ENCODE results near the gene MADD.

- TF ChIP-seq, protein P1, sequence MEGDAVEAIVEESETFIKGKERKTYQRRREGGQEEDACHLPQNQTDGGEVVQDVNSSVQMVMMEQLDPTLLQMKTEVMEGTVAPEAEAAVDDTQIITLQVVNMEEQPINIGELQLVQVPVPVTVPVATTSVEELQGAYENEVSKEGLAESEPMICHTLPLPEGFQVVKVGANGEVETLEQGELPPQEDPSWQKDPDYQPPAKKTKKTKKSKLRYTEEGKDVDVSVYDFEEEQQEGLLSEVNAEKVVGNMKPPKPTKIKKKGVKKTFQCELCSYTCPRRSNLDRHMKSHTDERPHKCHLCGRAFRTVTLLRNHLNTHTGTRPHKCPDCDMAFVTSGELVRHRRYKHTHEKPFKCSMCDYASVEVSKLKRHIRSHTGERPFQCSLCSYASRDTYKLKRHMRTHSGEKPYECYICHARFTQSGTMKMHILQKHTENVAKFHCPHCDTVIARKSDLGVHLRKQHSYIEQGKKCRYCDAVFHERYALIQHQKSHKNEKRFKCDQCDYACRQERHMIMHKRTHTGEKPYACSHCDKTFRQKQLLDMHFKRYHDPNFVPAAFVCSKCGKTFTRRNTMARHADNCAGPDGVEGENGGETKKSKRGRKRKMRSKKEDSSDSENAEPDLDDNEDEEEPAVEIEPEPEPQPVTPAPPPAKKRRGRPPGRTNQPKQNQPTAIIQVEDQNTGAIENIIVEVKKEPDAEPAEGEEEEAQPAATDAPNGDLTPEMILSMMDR (conservative IDR thresholded peaks at IDR 0.05; ENCODE audit: low read depth, low read length) = no peak
- no peak for TF ChIP-seq EZH2 (IDR thresholded peaks at IDR 0.05; ENCODE audit: low read length, unreplicated experiment)
Observed at GRCh38 chr11:47332791-47333525, 63.0 kb downstream of the MADD start.
